Measurements from ENCODE around the gene IGSF23. TPM values are rescaled to one million over a fixed set of nuclear protein-coding genes. Genes with fewer than 3 reads are reported as not detected.

The IGSF23 gene
- total RNA-seq, 1 donor from 2014 or later, result not detected

- DNase-seq (no peak), ATAC-seq (ENCODE audit: low read depth) (no peak)
- Mint-ChIP-seq H3K27ac (no peak overlapping the region), H3K4me3 (no peak overlapping the region), H3K4me1 (no peaks in the 10 kb centered on the region), H3K36me3 (ENCODE audit: low read depth) (no peaks in the 10 kb centered on the region), H3K27me3 (peaks cover 7% of the 10 kb centered on the region), H3K9me3 (peaks cover 5% of the 10 kb centered on the region)
- POLR2A ChIA-PET, result no interaction called here
- TF ChIP-seq CTCF (IDR thresholded peaks at IDR 0.05), result no peak
- CTCF ChIA-PET, result no interaction called here
- intact Hi-C loops (cut with micrococcal nuclease), result no loop called here
Observed at GRCh38 chr19:44575116-44575700, 38.2 kb upstream of the IGSF23 start.

- Mint-ChIP-seq H3K27me3 (peaks cover 7% of the 10 kb centered on the region), H3K4me1 (no peaks in the 10 kb centered on the region), H3K9me3 (peaks cover 5% of the 10 kb centered on the region), H3K27ac (no peak overlapping the region), H3K4me3 (no peak overlapping the region), H3K36me3 (ENCODE audit: low read depth) (no peaks in the 10 kb centered on the region)
- no peak for TF ChIP-seq CTCF (IDR thresholded peaks at IDR 0.05)
- ATAC-seq (ENCODE audit: low read depth), result no peak
- ChIA-PET CTCF (interaction anchor here (0.7 to 0.9 kb wide), 2 partner anchors 80 to 1351 kb away, joined by 3 read pairs; no protein-coding TSS in a partner anchor), POLR2A (no interaction called here)
- no peak for DNase-seq
- intact Hi-C loops (cut with micrococcal nuclease), result loop anchor here (1.0 kb wide), 1 partner anchor 80 kb away; no protein-coding TSS in a partner anchor
Observed at GRCh38 chr19:44576843-44577565, 36.4 kb upstream of the IGSF23 start.

- intact Hi-C loops (cut with micrococcal nuclease), result loop anchor here (1.0 kb wide), 1 partner anchor 80 kb away; no protein-coding TSS in a partner anchor
- POLR2A ChIA-PET, result no interaction called here
- CTCF ChIA-PET, result interaction anchor here (0.9 kb wide), 1 partner anchor 80 kb away, joined by 3 read pairs; no protein-coding TSS in a partner anchor
- no peak for DNase-seq
- TF ChIP-seq CTCF (IDR thresholded peaks at IDR 0.05), result no peak
- no peak for ATAC-seq (ENCODE audit: low read depth)
- no peaks in the 10 kb centered on the region for H3K4me1 Mint-ChIP-seq
- peaks cover 5% of the 10 kb centered on the region for H3K9me3 Mint-ChIP-seq
- no peak overlapping the region for H3K4me3 Mint-ChIP-seq
- no peaks in the 10 kb centered on the region for H3K36me3 Mint-ChIP-seq (ENCODE audit: low read depth)
- no peak overlapping the region for H3K27ac Mint-ChIP-seq
- H3K27me3 Mint-ChIP-seq, result peaks cover 4% of the 10 kb centered on the region
Observed at GRCh38 chr19:44577566-44577874, 35.8 kb upstream of the IGSF23 start.

DNA sequence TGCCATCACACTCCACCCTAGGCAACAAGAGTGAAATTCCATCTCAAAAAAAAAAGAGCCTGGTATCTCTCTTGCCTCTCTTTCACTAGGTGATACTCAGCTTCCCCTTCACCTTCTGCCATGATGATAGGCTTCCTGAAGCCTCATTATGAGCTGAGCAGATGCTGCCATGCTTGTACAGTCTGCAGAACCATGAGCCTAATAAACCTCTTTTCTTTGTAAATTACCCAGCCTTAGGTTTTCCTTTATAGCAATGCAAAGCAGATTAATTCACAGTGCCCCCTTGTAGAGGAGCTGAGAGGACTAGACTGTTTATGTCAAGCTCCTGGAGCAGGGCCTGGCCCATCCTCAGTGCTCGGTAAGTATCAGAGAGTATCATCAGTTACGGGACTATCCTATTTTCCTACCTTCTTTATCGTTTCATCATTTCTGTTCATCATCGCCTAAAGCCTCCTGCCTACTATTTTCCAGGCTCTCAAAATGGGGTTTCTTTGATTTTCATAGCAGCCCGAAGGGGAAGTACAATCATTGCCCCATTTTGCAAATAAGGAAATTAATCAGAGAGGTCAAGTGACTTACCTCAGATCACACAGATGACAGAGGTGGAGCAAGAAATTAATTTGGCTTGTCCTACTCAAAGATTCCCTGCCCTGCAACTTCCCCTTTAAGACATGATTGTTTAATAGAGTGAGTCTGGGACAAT, 33.5 kb upstream of the IGSF23 start:
- POLR2A ChIA-PET, result no interaction called here
- Mint-ChIP-seq H3K4me3 (no peak overlapping the region), H3K36me3 (ENCODE audit: low read depth) (no peaks in the 10 kb centered on the region), H3K9me3 (peaks cover 5% of the 10 kb centered on the region), H3K27ac (no peak overlapping the region), H3K27me3 (peaks cover 8% of the 10 kb centered on the region), H3K4me1 (no peaks in the 10 kb centered on the region)
- TF ChIP-seq CTCF (IDR thresholded peaks at IDR 0.05), result no peak
- intact Hi-C loops (cut with micrococcal nuclease), result no loop called here
- CTCF ChIA-PET, result no interaction called here
- ATAC-seq (ENCODE audit: low read depth), result no peak
- DNase-seq, result no peak

GRCh38 chr19:44580366-44580895, 32.9 kb upstream of the IGSF23 start:
- intact Hi-C loops (cut with micrococcal nuclease), result no loop called here

More at GRCh38 chr19:44580366-44580895, 32.9 kb upstream of the IGSF23 start:
- Mint-ChIP-seq H3K9me3 (peaks cover 5% of the 10 kb centered on the region), H3K27me3 (peaks cover 7% of the 10 kb centered on the region), H3K36me3 (ENCODE audit: low read depth) (no peaks in the 10 kb centered on the region), H3K27ac (no peak overlapping the region), H3K4me3 (no peak overlapping the region), H3K4me1 (no peaks in the 10 kb centered on the region)
- ChIA-PET CTCF (no interaction called here), POLR2A (no interaction called here)
- TF ChIP-seq CTCF (IDR thresholded peaks at IDR 0.05), result no peak
- no peak for DNase-seq
- no peak for ATAC-seq (ENCODE audit: low read depth)

All from activated B cell treated with CpG ODN at 0.5 μM for 24 hours (primary cell).